ENCODE data around the gene LRRC8B. TPM values are rescaled to one million over a fixed set of nuclear protein-coding genes. Genes with fewer than 3 reads are reported as not detected.

Gene LRRC8B
- total and polyA plus RNA-seq, 9 of the 15 experiments (the other 6 are each of a cell fraction or from before 2014, with no cell fraction given), result 4.3 to 43.7 (median 14.4) TPM

GRCh38 chr1:89545264-89546038 is 20.8 kb downstream of the LRRC8B start (continued):
- TF ChIP-seq, protein P1, sequence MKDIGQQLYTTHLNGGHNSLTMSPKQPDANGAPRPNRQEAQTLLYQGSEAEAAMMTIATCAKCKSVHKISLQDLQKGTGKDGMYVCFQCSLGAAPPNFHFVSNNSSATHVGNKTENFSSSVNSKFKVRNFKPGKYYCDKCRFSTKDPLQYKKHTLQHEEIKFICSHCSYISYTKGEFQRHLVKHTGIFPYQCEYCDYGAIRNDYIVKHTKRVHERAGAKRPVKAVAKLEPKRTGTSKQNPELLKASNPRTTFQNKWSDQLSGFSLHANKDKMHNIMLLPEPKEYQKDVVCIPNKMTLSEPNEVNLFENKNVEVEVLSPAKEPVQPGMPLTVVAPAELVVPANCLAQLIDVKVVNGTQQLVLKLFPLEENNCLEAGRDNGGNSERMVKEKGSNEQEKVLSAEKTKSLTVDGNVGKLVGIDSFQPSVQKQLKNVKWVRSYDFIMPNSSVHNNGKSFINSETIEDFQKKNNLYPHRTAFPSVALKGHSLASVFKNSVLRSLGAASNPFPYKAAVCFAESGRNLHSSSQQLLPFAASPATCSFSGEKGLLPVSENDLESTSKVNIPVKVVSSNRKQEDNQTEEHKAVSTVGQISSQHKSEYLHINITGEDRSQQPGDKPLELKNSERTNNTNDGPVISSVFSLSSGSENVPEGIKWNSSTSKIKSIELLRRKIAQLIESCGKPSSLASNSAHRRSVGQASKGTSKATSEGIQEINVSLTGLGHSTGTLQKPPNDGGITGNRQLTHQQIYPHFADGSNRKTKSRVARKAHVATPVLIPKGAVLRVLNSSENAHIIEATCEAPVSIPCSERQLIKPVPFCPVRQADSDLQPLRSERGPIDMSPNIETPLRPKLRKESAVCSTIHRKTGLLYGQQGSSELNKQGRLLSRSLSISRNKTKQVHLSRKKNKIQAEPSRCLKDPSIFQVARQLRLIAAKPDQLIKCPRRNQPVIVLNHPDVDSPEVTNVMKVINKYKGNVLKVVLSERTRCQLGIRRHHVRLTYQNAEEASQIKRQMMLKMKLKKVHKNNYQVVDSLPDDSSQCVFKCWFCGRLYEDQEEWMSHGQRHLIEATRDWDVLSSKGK (CRISPR knock-in tag; IDR thresholded peaks at IDR 0.05), result no peak
- peak; percentile 71; the same call in 1 of the 2 replicates for TF ChIP-seq ZNF584 (CRISPR knock-in tag; IDR thresholded peaks at IDR 0.05; ENCODE audit: low read depth)
- no peak for TF ChIP-seq PCBP1 (IDR thresholded peaks at IDR 0.05; ENCODE audit: low read depth, low read length, poor library complexity, severe bottlenecking)
- peak; percentile 95 for TF ChIP-seq OTX1 (CRISPR knock-in tag; IDR thresholded peaks at IDR 0.05)
- no peak for TF ChIP-seq ZC3H11A (IDR thresholded peaks at IDR 0.05; ENCODE audit: low read depth, low read length)
- TF ChIP-seq ZNF655 (CRISPR knock-in tag; IDR thresholded peaks at IDR 0.05), result no peak
- no peak for TF ChIP-seq PATZ1 (CRISPR knock-in tag; IDR thresholded peaks at IDR 0.05; ENCODE audit: borderline replicate concordance)
- no peak for TF ChIP-seq PCBP2 (IDR thresholded peaks at IDR 0.05; ENCODE audit: low read depth, low read length, poor library complexity, severe bottlenecking)
- no peak for TF ChIP-seq CAMTA2 (CRISPR knock-in tag; conservative IDR thresholded peaks at IDR 0.05)
- TF ChIP-seq HLTF (IDR thresholded peaks at IDR 0.05), result peak; percentile 98
- peak; percentile 97 for TF ChIP-seq PML (IDR thresholded peaks at IDR 0.05; ENCODE audit: low read length)
